Measurements from ENCODE around the gene GRHL1.

Gene GRHL1

DNA sequence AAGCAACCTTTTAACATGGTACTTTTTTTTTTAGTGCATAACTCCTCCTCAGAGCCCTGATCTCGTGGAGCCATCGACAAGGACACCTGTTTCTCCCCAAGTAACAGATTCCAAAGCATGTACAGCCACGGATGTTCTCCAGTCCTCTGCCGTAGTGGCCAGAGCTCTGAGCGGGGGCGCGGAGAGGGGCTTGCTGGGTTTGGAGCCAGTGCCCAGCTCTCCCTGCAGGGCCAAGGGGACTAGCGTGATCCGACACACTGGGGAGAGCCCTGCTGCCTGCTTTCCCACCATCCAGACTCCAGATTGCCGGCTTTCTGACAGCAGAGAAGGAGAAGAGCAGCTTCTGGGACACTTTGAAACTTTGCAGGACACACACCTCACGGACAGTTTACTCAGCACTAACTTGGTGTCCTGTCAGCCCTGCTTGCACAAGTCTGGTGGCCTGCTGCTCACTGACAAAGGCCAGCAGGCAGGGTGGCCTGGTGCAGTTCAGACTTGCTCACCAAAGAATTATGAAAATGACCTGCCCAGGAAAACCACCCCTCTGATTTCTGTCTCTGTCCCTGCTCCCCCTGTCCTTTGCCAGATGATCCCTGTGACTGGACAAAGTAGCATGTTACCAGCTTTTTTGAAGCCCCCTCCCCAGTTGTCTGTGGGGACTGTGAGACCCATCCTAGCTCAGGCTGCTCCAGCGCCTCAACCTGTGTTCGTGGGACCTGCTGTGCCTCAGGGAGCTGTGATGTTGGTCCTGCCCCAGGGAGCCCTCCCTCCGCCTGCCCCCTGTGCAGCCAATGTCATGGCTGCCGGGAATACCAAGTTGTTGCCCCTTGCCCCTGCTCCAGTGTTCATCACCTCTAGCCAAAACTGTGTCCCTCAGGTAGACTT lies 96.4 kb downstream of the GRHL1 start:
- no peak for DNase-seq

DNA sequence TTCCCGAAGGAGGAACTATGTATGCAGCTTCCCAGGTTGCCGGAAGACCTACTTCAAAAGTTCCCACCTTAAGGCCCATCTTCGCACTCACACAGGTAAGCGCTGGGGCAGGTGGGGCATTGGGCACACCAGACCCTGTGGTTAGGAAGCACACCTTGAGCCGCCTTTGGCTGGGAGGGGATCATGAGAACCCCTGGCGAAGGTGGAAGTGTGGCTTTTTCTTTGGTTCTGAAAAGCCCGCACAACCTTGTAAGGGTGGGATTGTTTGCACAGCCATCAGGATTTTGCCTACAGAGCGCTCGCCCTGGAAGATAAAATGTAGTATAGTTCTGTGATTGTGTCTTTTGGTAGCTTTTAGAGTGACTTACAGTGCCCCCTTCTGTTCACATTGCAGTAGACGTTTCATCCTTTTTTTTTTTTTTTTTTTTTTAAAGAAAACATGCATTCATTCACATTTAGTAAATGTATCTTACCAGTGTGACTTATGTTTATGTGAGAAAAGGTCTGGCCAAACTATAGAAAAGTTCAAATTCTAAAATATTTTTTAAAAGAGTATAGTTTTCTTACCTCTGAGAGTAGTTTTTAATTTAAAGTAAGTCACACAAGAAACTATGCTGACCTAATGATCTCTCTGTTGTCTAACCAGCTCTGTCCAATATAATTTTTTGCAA lies 97.1 kb downstream of the GRHL1 start:
- no peak for DNase-seq

Measured in femur (tissue), 1 donor.